Measurements from ENCODE around the gene DMXL1. TPM values are rescaled to one million over a fixed set of nuclear protein-coding genes. Genes with fewer than 3 reads are reported as not detected.
A peak's percentile ranks its signal among the peaks of the same experiment; 100 is the strongest.

DMXL1 gene
- total RNA-seq, 1 donor from 2014 or later: 76.9 TPM

DNA sequence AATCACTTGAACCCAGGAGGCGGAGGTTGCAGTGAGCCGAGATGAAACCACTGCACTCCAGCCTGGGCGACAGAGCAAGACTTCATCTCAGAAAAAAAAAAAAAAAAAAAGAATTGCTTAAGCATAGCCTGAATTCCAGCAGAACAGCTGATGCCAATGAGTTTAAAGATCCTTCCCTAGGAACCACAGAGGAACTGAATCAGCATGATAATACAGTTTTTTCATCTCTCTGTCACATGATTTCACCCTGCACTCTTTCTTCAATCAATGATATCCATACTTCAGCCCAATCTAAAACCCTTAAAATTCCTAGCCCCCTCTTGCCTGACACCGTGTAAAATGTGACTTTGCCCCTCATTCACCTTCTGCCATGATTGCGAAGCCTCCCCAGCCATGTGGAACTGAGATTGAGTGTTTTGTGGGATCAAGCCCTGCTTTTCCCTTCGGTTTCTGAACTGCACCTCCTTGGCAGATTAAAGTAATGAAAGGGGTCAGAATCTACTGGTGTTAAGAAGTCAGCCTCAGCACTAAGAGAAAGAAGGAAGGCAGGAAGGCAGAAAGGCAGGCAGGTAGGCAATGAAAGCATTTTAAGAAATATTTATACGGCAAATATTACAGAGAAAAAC is 20.9 kb upstream of the DMXL1 start:
- ATAC-seq (ENCODE audit: low read depth): no peak
- POLR2A ChIA-PET: interaction anchor here (0.6 kb wide), 1 partner anchor 250 kb away, joined by 5 read pairs; no protein-coding TSS in a partner anchor
- no peak for DNase-seq
- no peak for TF ChIP-seq CTCF (IDR thresholded peaks at IDR 0.05)
- intact Hi-C loops (cut with micrococcal nuclease): no loop called here
- no peak overlapping the region for H3K27ac Mint-ChIP-seq
- CTCF ChIA-PET: no interaction called here
- H3K4me1 Mint-ChIP-seq: no peaks in the 10 kb centered on the region
- no peak overlapping the region for H3K4me3 Mint-ChIP-seq
- no peaks in the 10 kb centered on the region for H3K36me3 Mint-ChIP-seq (ENCODE audit: low read depth)
- H3K27me3 Mint-ChIP-seq: no peaks in the 10 kb centered on the region
- no peaks in the 10 kb centered on the region for H3K9me3 Mint-ChIP-seq

DNA sequence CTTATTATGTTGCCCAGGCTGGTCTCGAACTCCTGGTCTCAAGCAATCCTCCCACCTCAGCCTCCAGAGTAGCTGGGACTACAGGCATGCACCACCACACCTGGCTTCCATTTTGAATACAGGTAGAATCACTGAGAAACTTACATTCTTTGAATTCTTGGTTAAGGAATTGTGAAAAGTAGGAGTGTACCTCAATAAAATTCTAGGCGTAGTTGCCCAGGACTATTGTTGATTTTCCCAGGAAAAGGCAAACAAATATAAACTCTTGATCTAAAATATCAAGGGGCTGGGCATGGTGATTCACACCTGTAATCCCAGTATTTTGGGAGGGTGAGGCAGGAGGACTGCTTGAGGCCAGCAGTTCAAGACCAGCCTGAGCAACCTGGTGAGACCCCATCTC is 16.8 kb upstream of the DMXL1 start:
- no peaks in the 10 kb centered on the region for H3K36me3 Mint-ChIP-seq (ENCODE audit: low read depth)
- no peak for DNase-seq
- H3K27me3 Mint-ChIP-seq: no peaks in the 10 kb centered on the region
- H3K27ac Mint-ChIP-seq: no peak overlapping the region
- ATAC-seq (ENCODE audit: low read depth): no peak
- CTCF ChIA-PET: no interaction called here
- POLR2A ChIA-PET: no interaction called here
- intact Hi-C loops (cut with micrococcal nuclease): no loop called here
- no peaks in the 10 kb centered on the region for H3K4me1 Mint-ChIP-seq
- TF ChIP-seq CTCF (IDR thresholded peaks at IDR 0.05): no peak
- H3K9me3 Mint-ChIP-seq: no peaks in the 10 kb centered on the region
- H3K4me3 Mint-ChIP-seq: no peak overlapping the region

GRCh38 chr5:119055294-119055693 is 15.6 kb upstream of the DMXL1 start:
- Mint-ChIP-seq H3K27ac (no peak overlapping the region), H3K9me3 (no peaks in the 10 kb centered on the region), H3K4me3 (no peak overlapping the region), H3K27me3 (no peaks in the 10 kb centered on the region), H3K4me1 (peaks cover 10% of the 10 kb centered on the region), H3K36me3 (ENCODE audit: low read depth) (no peaks in the 10 kb centered on the region)
- no peak for ATAC-seq (ENCODE audit: low read depth)
- intact Hi-C loops (cut with micrococcal nuclease): no loop called here
- ChIA-PET POLR2A (no interaction called here), CTCF (no interaction called here)
- no peak for DNase-seq
- TF ChIP-seq CTCF (IDR thresholded peaks at IDR 0.05): no peak

DNA sequence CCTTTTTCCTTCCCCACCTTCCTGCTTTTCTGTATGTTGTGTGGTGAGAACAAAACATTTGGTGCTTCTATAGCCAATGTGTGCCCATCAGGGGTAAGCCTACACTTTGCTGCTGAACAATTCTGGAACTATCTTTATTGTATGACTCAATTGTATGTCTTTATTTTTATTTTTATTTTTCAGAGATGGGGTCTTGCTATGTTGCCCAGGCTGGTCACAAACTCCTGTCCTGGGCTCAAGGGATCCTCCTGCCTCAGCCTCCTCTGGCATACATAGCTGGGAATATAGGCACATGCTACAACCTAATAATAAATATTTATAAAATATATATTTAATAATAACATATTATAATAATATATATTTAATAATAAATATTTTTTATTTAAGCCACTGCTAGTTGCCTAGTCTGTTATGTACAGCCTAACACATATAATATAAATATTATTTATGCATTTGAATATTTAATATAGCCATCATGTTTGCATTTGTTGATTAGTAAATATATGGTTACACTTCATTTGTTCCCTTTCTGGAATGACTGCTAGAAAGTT is 11.8 kb upstream of the DMXL1 start:
- ChIA-PET CTCF (interaction anchor here (1.0 kb wide), 1 partner anchor 71 kb away, joined by 3 read pairs; the partner anchor contains the start of gene DTWD2), POLR2A (interaction anchor here (1.0 to 2.2 kb wide), 3 partner anchors 12 to 26 kb away, joined by 3 to 10 read pairs (median 9); partner anchors contain the start of gene DMXL1)
- TF ChIP-seq CTCF (IDR thresholded peaks at IDR 0.05): no peak
- H3K36me3 Mint-ChIP-seq (ENCODE audit: low read depth): no peaks in the 10 kb centered on the region
- H3K27ac Mint-ChIP-seq: no peak overlapping the region
- H3K9me3 Mint-ChIP-seq: no peaks in the 10 kb centered on the region
- intact Hi-C loops (cut with micrococcal nuclease): no loop called here
- no peak for ATAC-seq (ENCODE audit: low read depth)
- DNase-seq: no peak
- no peaks in the 10 kb centered on the region for H3K27me3 Mint-ChIP-seq
- H3K4me3 Mint-ChIP-seq: no peak overlapping the region
- peaks cover 22% of the 10 kb centered on the region for H3K4me1 Mint-ChIP-seq

DNA sequence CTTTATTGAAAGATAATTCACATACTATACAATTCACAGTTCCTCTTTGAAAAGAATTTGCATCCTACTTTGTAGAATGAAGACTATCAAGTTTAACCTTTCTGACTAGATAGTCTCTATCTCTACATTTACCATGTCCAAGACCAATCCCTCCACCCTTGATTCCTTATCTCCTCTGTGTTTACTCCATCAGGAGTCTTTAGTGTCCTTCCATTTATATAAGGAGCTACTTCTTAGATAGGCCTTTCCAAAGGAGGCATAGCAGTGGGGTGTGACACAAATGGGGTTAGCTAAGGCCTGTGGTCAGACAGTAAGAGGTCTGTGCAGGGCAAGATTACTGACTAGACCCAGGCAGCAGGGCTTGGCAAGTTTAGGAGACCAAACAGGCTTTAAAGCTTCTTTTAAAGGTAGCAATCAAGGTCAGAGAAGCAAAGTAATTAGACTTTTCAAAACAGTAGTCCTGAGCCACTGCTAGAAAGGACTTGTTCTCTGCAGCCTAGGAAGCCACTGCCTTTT is 11.1 kb upstream of the DMXL1 start:
- ChIA-PET POLR2A (interaction anchor here (1.0 to 2.2 kb wide), 3 partner anchors 11 to 27 kb away, joined by 3 to 10 read pairs (median 9); partner anchors contain the start of gene DMXL1), CTCF (interaction anchor here (1.0 kb wide), 1 partner anchor 72 kb away, joined by 3 read pairs; the partner anchor contains the start of gene DTWD2)
- peaks cover 24% of the 10 kb centered on the region for H3K4me1 Mint-ChIP-seq
- H3K9me3 Mint-ChIP-seq: no peaks in the 10 kb centered on the region
- ATAC-seq (ENCODE audit: low read depth): no peak
- intact Hi-C loops (cut with micrococcal nuclease): no loop called here
- H3K4me3 Mint-ChIP-seq: no peak overlapping the region
- no peak for DNase-seq
- TF ChIP-seq CTCF (IDR thresholded peaks at IDR 0.05): no peak
- H3K36me3 Mint-ChIP-seq (ENCODE audit: low read depth): no peaks in the 10 kb centered on the region
- H3K27ac Mint-ChIP-seq: peak overlapping the region; percentile 56
- H3K27me3 Mint-ChIP-seq: no peaks in the 10 kb centered on the region

Data from activated B cell treated with CpG ODN at 0.5 μM for 24 hours (primary cell).